Measurements from ENCODE around the gene ARID4A.
"Not testable (repeated sequence)": the region's sequence is repeated elsewhere in the genome, so short reads cannot be mapped to it uniquely, and the experiment has no call there.

The ARID4A gene, protein sequence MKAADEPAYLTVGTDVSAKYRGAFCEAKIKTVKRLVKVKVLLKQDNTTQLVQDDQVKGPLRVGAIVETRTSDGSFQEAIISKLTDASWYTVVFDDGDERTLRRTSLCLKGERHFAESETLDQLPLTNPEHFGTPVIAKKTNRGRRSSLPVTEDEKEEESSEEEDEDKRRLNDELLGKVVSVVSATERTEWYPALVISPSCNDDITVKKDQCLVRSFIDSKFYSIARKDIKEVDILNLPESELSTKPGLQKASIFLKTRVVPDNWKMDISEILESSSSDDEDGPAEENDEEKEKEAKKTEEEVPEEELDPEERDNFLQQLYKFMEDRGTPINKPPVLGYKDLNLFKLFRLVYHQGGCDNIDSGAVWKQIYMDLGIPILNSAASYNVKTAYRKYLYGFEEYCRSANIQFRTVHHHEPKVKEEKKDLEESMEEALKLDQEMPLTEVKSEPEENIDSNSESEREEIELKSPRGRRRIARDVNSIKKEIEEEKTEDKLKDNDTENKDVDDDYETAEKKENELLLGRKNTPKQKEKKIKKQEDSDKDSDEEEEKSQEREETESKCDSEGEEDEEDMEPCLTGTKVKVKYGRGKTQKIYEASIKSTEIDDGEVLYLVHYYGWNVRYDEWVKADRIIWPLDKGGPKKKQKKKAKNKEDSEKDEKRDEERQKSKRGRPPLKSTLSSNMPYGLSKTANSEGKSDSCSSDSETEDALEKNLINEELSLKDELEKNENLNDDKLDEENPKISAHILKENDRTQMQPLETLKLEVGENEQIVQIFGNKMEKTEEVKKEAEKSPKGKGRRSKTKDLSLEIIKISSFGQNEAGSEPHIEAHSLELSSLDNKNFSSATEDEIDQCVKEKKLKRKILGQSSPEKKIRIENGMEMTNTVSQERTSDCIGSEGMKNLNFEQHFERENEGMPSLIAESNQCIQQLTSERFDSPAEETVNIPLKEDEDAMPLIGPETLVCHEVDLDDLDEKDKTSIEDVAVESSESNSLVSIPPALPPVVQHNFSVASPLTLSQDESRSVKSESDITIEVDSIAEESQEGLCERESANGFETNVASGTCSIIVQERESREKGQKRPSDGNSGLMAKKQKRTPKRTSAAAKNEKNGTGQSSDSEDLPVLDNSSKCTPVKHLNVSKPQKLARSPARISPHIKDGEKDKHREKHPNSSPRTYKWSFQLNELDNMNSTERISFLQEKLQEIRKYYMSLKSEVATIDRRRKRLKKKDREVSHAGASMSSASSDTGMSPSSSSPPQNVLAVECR

DNA sequence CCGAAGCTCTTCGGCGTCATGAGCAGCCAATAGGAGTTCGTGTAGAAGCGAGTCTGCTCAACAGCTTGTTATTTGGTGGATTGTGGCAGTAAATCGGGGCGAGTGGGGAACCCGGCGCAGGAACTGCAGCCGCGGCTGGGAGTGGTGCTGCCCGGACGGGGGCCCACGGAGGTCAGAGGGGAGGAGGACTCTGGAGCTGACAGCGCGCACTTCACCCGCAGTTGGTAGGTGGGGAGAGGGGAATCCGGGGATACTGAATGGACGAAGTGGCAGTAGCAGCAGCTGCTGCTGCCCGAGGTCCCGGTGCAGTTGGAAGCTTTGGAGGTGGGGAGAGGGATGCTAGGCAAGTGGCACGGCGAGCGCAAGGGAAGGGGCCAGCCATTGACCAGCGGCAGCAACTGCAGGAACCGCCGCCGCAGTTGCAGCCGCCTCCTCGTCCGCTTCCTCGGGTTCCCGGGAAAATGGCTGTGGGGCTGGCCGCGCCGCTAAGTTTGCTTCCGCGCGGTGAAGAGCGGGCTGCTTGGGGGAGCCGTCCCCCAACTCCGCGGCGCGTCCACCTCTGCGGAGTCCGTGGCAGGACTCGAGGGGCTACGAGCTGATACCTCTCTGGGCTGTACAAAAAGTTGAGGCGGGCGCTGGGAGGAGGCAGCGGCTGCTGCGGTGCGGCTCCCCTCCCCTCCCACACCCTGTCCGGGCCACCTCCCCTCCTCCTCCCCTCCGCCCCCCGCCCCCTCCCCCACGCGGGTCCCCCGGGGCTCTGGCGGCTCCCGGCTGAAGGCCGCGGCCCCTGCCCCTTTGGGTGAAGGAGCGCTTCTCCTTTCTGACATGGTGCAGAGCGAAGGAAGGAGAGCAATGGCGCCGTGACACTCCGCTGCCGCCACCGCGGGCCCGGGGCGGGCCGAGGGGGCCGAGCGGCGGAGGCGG, at the start of gene ARID4A:
TSS of gene ARID4A (plus strand) at position 79 of the 924 bp plus-strand sequence. CDS start 1,300 bp downstream, outside the sequence.
- peak; percentile 52 for DNase-seq (ENCODE audit: low spot score)

DNA sequence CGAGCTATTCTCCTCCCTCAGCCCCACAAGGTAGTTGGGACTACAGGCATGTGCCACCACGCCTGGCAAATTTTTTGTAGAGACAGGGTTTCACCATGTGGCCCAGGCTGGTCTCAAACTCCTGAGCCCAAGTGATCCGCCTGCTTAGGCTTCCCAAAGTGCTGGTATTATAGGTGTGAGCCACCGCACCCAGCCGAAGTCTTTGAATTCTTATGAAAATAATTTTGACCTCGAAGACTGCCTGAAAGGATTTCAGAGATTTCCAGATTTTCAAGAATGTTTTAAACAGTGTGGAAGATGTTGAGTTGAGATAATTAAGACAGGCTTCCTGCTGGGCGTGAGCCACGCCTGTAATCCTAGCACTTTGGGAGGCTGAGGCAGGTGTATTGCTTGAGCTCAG, 48.7 kb upstream of the ARID4A start:
- no peak for DNase-seq (ENCODE audit: low spot score)

DNA sequence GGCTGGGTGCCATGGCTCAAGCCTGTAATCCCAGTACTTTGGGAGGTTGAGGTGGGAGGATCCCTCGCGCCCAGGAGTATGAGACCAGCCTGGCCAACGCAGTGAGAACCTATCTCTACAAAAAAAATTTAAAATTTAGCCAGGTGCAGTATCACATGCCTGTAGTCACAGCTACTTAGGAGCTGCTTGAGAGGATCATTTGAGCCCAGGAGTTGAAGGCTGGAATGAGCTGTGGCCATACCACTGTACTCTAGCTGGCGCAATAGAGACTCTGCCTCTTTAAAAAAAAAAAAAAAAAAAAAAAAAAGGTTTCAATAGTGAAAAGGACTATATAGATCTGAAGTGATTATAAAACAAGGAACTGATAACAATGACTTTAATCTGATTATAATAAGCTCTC, 40.2 kb upstream of the ARID4A start:
- no peak for DNase-seq (ENCODE audit: low spot score)

DNA sequence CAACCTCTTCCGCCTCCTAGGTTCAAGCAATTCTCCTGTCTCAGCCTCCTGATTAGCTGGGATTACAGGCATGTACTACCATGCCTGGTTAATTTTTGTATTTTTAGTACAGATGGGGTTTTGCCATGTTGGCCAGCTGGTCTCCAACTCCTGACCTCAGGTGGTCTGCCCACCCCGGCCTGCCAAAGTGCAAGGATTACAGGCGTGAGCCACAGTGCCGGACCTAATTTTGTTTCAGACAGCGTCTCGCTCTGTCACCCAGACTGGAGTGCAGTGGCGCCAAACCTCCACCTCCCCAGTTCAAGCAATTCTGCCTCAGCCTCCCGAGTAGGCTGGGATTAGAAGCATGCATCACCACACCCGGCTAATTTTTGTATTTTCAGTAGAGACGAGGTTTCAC, 36.4 kb upstream of the ARID4A start:
- DNase-seq (ENCODE audit: low spot score) = not testable (repeated sequence)

DNA sequence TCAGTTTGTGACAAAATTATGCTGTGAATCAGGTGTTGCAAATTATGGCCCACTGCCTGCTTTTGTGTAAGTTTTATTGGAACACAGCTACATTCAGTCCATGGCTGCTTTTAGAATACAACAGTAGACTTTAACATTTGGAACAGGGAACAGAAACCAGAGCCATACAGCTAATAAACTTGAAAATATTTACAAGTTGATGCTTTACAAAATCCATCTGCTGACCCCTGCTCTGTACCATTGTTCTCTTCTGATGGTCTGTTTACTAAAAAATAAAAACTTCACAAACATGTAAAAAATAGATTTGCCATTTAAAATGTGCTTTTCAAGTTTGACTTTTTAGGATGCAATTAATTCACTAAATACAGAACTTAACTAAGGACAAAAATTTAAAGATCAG, 33.0 kb upstream of the ARID4A start:
- no peak for DNase-seq (ENCODE audit: low spot score)

DNA sequence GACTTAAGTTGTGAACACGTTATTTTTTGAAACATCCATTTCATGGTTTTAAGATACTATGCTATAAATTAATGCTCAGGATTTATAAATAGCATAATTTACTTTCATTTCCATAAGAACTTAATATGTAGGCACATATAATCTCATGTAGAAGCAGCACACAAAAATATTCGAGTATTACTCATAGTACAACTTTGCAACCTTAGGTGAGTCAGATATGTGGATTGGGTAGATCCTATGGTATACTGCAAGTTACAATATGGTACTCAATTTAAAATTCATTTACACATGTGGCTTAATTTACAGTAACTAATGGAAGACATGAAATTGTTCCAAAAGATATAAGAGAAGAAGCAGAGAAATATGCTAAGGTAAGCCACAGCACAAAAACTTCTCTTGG, 27.7 kb upstream of the ARID4A start:
- DNase-seq (ENCODE audit: low spot score) = no peak

DNA sequence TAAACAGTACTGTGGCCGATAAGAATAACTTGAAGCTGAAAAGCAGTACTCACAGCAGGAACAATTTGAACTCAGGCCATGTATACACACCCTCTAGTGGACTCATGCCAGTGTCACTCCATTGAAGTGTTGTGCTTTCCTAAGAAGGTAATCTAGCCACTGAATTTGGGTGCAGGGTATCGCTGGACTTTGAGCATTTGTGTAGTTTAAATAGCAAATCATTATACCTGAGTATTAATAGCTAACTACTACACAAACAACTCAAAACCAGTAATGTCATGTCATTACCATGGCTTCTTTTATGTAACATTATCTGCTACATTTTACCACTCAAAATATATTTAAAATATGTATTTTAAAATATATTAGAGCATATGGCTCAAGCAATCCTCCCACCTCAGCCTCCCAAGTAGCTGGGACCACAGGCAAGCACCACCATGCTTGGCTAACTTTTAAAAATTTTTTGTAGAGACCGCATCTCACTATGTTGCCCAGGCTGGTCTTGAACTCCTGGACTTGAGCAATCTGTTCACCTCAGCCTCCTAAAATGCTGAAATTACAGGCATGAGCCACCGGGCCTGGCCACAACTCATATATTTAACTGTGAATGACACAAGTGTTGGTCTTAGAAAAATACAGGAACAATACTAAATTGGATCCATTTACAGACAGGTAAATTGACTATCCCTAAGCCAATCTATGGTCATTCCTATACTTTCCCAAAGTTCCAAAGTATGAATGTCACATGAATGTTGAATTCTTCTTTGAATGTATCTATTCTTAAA, 25.6 kb upstream of the ARID4A start:
- peak; percentile 8 for DNase-seq (ENCODE audit: low spot score)

DNA sequence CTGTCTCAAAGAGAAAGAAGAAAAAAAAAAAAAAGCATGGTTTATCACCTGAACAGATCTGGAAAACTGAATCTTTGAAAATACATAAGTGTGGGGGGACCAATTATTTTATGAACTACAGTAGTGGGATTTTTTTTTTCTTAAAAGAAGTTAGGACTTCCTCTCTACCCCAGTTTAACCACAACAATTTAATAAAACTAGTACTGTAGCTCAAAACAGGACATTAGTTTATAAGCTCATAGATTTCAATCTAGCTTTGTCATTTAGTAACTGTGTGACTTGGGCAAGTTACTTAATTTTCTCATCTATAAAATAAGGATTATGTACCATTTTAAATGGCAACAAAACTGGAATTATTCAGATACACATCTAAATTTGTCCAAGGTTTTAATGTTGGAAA, 23.5 kb upstream of the ARID4A start:
- no peak for DNase-seq (ENCODE audit: low spot score)

DNA sequence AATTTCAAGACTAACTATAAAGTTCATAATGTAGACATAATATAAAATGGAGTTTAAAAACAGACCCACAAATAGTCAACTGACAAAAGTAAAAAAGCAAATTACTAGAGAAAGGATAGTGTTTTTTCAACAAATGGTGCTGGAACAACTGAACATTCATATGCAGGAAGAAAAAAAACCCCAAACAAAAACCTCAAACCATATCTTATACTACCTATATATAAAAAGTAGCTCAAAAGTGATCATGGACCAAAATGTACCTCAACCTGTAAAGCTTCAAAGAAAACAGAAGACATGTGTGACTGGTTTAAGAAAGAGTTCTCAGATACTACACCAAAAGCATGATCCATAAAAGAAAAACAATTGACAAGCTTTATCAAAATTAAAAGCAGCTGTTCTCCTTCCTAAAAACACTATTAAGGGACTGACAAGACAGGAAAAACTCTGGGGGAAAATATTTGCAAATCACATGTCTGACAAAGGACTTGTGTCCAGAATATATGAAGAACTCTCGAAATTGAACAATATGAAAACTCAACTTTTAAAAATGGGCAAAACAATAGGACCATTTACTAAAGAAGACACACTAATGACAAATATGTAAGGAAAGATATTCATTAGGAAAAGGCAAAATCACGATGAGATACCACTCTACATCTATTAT, 22.7 kb upstream of the ARID4A start:
- DNase-seq (ENCODE audit: low spot score) = no peak

DNA sequence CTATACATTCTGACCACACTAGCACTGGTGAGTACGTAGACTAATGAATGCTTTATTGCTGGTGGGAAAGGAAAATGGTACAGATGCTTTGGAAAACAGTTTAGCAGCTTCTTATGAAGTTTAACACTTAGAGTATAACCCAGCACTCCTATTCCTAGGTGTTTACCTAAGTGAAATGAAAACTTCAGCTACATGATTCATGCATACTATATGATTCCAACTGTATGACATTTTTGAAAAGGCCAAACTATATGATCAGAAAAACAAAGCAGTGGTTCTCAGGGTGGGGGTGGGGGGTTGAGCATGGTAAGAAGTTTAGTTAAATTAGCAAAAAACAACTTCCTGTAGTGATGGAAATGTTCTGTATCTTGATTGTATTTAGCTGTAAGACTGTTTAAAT, 22.1 kb upstream of the ARID4A start:
- DNase-seq (ENCODE audit: low spot score) = no peak

DNA sequence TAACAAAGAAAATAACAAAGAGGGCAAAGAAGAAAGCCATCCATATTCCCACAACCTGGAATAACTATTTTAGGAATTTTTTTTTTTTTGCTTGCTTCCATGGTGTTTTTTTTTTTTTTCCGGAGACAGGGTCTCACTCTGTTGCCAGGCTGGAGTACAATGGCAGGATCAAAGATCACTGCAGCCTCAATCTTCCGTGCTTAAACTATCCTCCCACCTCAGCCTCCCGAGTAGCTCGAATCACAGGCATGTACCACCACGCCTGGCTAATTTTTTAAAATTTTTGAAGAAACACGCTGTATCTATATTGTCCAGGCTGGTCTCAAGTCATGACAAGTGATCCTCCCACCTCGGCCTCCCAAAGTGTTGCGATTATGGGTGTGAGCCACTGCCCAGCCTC, 20.2 kb upstream of the ARID4A start:
- DNase-seq (ENCODE audit: low spot score) = no peak

DNA sequence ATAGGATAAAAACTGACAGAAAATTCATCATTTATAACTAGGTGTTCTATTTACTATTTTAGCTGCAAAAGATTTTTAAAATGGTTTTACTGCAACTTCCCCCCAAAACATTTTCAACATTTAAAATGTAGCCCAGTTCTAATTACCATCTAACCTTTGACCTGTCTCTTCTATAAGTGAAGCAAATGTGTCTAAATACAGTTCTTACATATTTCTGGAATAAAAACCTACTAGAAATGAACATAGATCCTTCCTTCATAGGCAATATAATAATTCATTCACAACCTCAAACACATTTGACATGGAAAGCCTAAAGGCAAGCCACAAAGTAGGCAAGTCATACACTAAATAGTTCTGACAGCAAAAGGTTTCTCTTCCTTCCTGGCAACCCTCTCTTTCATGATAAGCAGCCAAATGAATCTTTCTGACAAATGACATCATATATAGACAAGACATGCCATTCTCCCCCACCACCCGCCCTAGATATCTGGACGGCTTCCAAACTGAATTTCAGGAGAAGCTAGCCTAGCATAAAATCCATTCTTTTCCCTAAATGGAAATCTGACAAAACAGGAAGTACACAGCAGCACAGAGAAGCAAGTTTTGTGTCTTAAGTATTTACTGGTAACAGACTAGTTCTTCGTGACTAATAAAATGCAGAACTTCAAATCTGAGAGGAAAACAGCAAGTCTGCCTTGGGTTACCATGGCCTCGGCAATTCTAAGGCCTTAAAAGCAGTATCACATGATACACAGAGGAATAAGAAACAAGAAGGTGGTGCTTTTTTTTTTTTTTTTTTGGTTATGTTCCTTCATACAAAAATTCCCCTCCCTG, 17.2 kb upstream of the ARID4A start:
- peak; percentile 10 for DNase-seq (ENCODE audit: low spot score)

DNA sequence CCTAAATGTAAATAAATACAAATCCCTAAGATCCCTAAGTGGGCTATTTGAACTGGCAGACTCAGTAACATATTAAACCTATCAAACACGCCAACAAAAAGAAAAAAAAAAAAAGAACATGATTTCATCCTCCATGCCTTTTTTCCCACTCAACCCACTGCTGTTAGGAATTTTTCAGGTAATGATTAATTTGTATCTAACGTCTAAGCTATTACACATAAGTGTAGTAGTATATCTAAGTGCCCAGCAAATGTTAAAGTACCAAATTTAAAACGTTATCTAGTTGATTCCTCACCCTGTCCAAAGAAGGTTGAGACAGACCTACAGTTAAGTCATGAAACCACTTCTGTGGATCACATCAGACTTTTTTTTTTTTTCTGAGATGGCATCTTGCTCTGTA, 16.4 kb upstream of the ARID4A start:
- no peak for DNase-seq (ENCODE audit: low spot score)

DNA sequence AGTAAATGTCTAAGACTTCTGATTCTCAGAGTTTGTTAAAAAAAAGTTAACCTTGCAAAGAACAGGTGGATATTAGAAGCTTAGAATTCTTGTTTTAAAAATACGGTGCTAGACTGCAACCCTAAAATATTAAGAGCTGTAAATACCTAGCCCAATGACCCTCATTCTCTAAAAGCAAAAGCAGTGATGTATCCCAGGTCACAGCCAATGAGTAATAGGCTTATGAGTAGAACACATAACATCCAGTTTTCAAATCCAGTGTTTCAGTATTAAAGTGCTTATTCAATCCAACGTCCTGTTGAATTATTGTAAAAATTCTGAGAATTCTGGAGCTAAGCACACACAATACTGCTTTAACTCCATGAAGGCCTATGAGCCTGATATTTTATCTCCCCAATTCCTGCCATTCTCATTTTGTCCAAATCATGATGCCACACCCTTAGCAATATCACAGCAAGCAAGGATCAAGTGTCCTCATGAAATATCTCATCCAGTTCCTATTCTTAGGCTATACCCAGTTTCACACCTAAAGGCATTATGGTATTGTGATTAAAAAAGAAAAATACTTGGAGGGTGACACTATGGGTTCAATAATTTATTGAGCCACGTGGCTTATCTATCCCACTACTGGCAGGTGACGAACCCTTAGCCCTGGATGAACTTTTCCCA, 15.3 kb upstream of the ARID4A start:
- DNase-seq (ENCODE audit: low spot score) = no peak

DNA sequence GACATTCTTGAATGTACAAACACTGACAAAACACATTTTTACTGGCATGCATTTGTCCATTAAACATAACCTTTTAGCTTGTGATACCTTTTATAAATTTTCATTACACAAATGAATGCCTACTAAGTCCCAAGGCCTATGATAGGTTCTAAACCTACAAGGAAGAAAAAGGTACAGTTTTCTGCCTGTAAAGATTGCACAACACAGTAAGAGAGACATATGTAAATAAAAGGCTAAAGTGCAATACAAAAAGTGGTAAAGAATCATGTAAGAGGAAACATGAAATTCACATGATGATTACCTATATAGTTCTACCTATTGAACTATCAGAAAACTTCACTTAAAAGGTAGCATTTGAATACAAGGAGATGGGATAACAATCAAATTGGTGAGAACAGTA, 14.6 kb upstream of the ARID4A start:
- DNase-seq (ENCODE audit: low spot score) = no peak

DNA sequence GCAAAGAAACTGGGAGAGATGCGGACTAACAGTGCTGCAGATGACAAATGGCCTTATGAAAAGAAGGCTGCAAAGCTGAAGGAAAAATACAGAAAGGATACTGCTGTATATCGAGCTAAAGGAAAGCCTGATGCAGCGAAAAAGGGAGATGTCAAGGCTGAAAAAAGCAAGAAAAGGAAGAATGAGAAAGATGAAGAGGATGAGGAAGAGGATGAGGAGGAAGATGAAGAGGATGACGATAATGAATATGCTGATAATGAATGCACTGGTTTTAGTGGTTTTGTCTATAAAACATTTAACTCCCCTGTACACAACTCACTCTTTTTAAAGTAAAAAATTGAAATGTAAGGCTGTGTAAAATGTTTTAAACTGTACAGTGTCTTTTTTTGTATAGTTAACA, 13.2 kb upstream of the ARID4A start:
- no peak for DNase-seq (ENCODE audit: low spot score)

DNA sequence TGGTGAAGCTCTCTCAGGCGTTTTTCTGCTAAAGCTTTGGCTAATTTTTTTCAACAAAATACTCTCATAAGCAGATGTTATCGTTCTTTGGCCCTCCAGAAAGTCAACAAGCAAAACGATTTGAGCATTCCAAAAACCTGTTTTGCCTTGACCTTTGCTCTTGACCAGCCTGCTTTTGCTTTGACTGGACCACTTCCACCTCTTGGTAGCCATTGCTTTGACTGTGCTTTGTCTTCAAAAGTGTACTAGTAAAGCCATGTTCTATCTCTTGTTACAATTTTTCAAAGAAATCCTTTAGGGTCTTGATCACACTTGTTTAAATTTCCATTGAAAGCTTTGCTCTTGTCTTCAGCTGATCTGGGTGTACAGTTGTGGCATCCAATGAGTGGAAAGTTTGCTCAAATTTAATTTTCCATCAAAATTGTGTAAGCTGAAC, 10.7 kb upstream of the ARID4A start:
- DNase-seq (ENCODE audit: low spot score) = no peak

DNA sequence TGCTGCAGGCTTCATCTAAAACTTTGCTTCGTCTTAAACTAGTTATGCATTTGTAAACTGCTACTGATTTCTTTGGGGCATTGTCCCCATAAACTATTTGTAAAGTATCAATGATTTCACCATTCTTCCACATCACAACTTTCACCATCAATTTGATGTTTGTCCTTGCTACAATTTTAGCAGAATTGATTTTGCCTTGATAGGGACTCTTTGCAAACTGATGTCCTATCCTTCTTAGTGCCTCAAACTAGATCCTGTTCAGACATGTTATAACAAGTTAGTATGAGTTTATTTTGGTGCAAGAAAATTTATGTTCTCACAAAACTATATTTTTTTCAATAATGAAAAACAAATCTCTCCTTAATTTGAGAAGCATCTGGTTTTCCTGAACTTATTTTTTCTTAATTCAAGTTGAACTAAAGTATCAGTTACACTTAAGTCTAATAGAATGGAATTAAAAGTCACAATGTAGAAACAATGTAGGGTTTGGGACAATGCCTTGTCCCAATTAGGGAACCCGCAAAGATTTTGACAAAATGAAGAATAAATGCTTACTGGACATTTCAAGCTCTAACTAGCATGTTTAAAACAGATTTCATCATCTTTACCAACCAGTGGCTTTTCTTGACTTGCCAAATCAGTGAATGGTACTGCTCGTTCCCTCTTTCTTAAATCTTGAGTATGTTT, 10.1 kb upstream of the ARID4A start:
- no peak for DNase-seq (ENCODE audit: low spot score)

Data from iPS-NIHi11 (cell line).